Large intestine (tissue), 3 donors: ENCODE results near the gene UBE2B. TPM values are rescaled to one million over a fixed set of nuclear protein-coding genes. Genes with fewer than 3 reads are reported as not detected.
A peak's percentile ranks its signal among the peaks of the same experiment; 100 is the strongest.
"Not testable (repeated sequence)": the region's sequence is repeated elsewhere in the genome, so short reads cannot be mapped to it uniquely, and the experiment has no call there.

Experiments used
- DNase-seq, 2 donors: peaks; one replicate each; pipeline versions ENCODE4 v3.0.0 to v3.0.0-alpha.2; 2013
- H3K27ac ChIP-seq: one replicate; pipeline ENCODE4 v1.5.1; 2013; ENCODE audit warnings: low read length
- H3K27me3 ChIP-seq: 2 replicates; pipeline ENCODE4 v1.6.1; 2013; ENCODE audit warnings: low read length; ENCODE audit not compliant: control insufficient read depth, insufficient read depth
- H3K36me3 ChIP-seq: 2 replicates; pipeline ENCODE4 v1.6.1; 2013; ENCODE audit warnings: low read length; ENCODE audit not compliant: control insufficient read depth, insufficient read depth
- H3K4me1 ChIP-seq: one replicate; pipeline ENCODE4 v1.6.1; 2013; ENCODE audit warnings: low read length; ENCODE audit not compliant: control insufficient read depth, insufficient read depth
- H3K4me3 ChIP-seq: one replicate; pipeline ENCODE4 v1.5.1; 2013; ENCODE audit warnings: low read length
- H3K9me3 ChIP-seq: one replicate; pipeline ENCODE4 v1.6.1; 2013; ENCODE audit warnings: mild to moderate bottlenecking, low read depth, low read length, moderate library complexity; ENCODE audit not compliant: control insufficient read depth
- WGBS: methylation state at CpG from one replicate; pipeline ENCODE4 v1.1.5; 2013; ENCODE audit warnings: low lambda C conversion rate; ENCODE audit not compliant: insufficient coverage; 5-methylcytosine and 5-hydroxymethylcytosine counted together
- polyA plus RNA-seq: library from polyadenylated mRNA; unstranded; fragments of 120-200 nt; gene quantifications from one replicate; pipeline ENCODE4 v1.2.1, GENCODE V29; 2013

UBE2B gene
- polyA plus RNA-seq, 1 donor, result 130 TPM

- WGBS, result 100% methylated on average over 3 of the region's 3 CpGs
- peaks cover 45% of the 10 kb centered on the region for H3K4me1 ChIP-seq
- DNase-seq, result no peak
These were observed 47.6 kb downstream of the UBE2B start for GRCh38 chr5:134418958-134419357.

GRCh38 chr5:134420343-134420742 lies 49.0 kb downstream of the UBE2B start:
- no CpG with 5 or more reads among the region's 2 CpGs for WGBS
- peaks cover 4% of the 10 kb centered on the region for H3K9me3 ChIP-seq
- H3K36me3 ChIP-seq, result no peaks in the 10 kb centered on the region
- H3K27me3 ChIP-seq, result no peaks in the 10 kb centered on the region
- DNase-seq, result peak; percentile 76 to 90
- peak overlapping the region; percentile 86 for H3K27ac ChIP-seq
- no peak overlapping the region for H3K4me3 ChIP-seq
- peaks cover 35% of the 10 kb centered on the region for H3K4me1 ChIP-seq

More at GRCh38 chr5:134418958-134419357, 47.6 kb downstream of the UBE2B start:
- peak overlapping the region; percentile 95 for H3K27ac ChIP-seq
- no peaks in the 10 kb centered on the region for H3K27me3 ChIP-seq
- no peak overlapping the region for H3K4me3 ChIP-seq
- H3K9me3 ChIP-seq, result peaks cover 4% of the 10 kb centered on the region
- H3K36me3 ChIP-seq, result no peaks in the 10 kb centered on the region

- H3K27ac ChIP-seq, result peak overlapping the region; percentile 86
- H3K4me1 ChIP-seq, result peaks cover 28% of the 10 kb centered on the region
- no CpG with 5 or more reads among the region's 4 CpGs for WGBS
- not testable (repeated sequence) for H3K27me3 ChIP-seq, H3K9me3 ChIP-seq, H3K36me3 ChIP-seq, DNase-seq, H3K4me3 ChIP-seq
These were observed 49.7 kb downstream of the UBE2B start for GRCh38 chr5:134421038-134421437.

GRCh38 chr5:134422791-134423365 lies 51.5 kb downstream of the UBE2B start:
- DNase-seq, result no peak
- peaks cover 4% of the 10 kb centered on the region for H3K9me3 ChIP-seq
- no peak overlapping the region for H3K4me3 ChIP-seq
- H3K36me3 ChIP-seq, result no peaks in the 10 kb centered on the region
- no peaks in the 10 kb centered on the region for H3K27me3 ChIP-seq
- peaks cover 14% of the 10 kb centered on the region for H3K4me1 ChIP-seq
- H3K27ac ChIP-seq, result no peak overlapping the region
- 100% methylated on average over 2 of the region's 7 CpGs for WGBS

- Histone ChIP-seq H3K36me3 (no peaks in the 10 kb centered on the region), H3K4me3 (no peak overlapping the region), H3K9me3 (peaks cover 4% of the 10 kb centered on the region), H3K4me1 (peaks cover 11% of the 10 kb centered on the region), H3K27me3 (no peaks in the 10 kb centered on the region), H3K27ac (no peak overlapping the region)
- DNase-seq, result no peak
- no CpG with 5 or more reads among the region's 2 CpGs for WGBS
These were observed 52.0 kb downstream of the UBE2B start for GRCh38 chr5:134423376-134423775.

- WGBS, result no CpG with 5 or more reads among the region's 7 CpGs
- no peaks in the 10 kb centered on the region for H3K27me3 ChIP-seq
- no peak for DNase-seq
These were observed 55.0 kb downstream of the UBE2B start for GRCh38 chr5:134426361-134426760.

GRCh38 chr5:134427540-134428041 lies 56.2 kb downstream of the UBE2B start:
- Histone ChIP-seq H3K27ac (no peak overlapping the region), H3K9me3 (no peaks in the 10 kb centered on the region), H3K4me3 (no peak overlapping the region), H3K4me1 (peaks cover 3% of the 10 kb centered on the region), H3K36me3 (no peaks in the 10 kb centered on the region), H3K27me3 (no peaks in the 10 kb centered on the region)
- no peak for DNase-seq
- no CpG with 5 or more reads among the region's 9 CpGs for WGBS

More at GRCh38 chr5:134426361-134426760, 55.0 kb downstream of the UBE2B start:
- peaks cover 3% of the 10 kb centered on the region for H3K4me1 ChIP-seq
- no peaks in the 10 kb centered on the region for H3K9me3 ChIP-seq
- H3K4me3 ChIP-seq, result no peak overlapping the region
- no peak overlapping the region for H3K27ac ChIP-seq
- H3K36me3 ChIP-seq, result no peaks in the 10 kb centered on the region

- DNase-seq, result no peak
- Histone ChIP-seq H3K4me1 (peaks cover 5% of the 10 kb centered on the region), H3K9me3 (no peaks in the 10 kb centered on the region), H3K36me3 (no peaks in the 10 kb centered on the region), H3K4me3 (no peak overlapping the region), H3K27me3 (no peaks in the 10 kb centered on the region), H3K27ac (no peak overlapping the region)
- 100% methylated on average over 1 of the region's 5 CpGs for WGBS
These were observed 58.7 kb downstream of the UBE2B start for GRCh38 chr5:134430001-134430569.

GRCh38 chr5:134432174-134432573 lies 60.8 kb downstream of the UBE2B start:
- no peaks in the 10 kb centered on the region for H3K36me3 ChIP-seq
- no peak overlapping the region for H3K4me3 ChIP-seq
- no peak for DNase-seq
- no peaks in the 10 kb centered on the region for H3K9me3 ChIP-seq
- H3K4me1 ChIP-seq, result peaks cover 24% of the 10 kb centered on the region
- no peaks in the 10 kb centered on the region for H3K27me3 ChIP-seq
- no peak overlapping the region for H3K27ac ChIP-seq
- WGBS, result no CpG with 5 or more reads among the region's 4 CpGs

- H3K4me3 ChIP-seq, result no peak overlapping the region
- DNase-seq, result no peak
- 76% methylated on average over 4 of the region's 14 CpGs for WGBS
- no peaks in the 10 kb centered on the region for H3K9me3 ChIP-seq
- H3K4me1 ChIP-seq, result peaks cover 30% of the 10 kb centered on the region
- H3K27me3 ChIP-seq, result no peaks in the 10 kb centered on the region
- no peak overlapping the region for H3K27ac ChIP-seq
- H3K36me3 ChIP-seq, result no peaks in the 10 kb centered on the region
These were observed 61.4 kb downstream of the UBE2B start for GRCh38 chr5:134432677-134433359.
